GM12878 (cell line): ENCODE results near the gene PRRC2C. TPM values are rescaled to one million over a fixed set of nuclear protein-coding genes. Genes with fewer than 3 reads are reported as not detected.

Source experiments
- ATAC-seq: fragments of 200-7000 bp; cut with Tn5 transposase; 3 replicates; pipeline ENCODE4 v1.9.1; 2020; ENCODE audit warnings: mild to moderate bottlenecking, moderate library complexity
- BruUV-seq: library from RNA; stranded (reverse); fragments of 400-500 nt; replicated peaks from 2 replicates; lab custom pipeline; 2021; lab: Mats Ljungman, UMichigan
- CTCF ChIA-PET: fragments of 300-600 bp; sonication (Branson Sonifier 250); formaldehyde crosslinking; extraction: SDS; loops from one replicate; lab custom pipeline; 2021; ENCODE audit warnings: inconsistent platforms; lab: Yijun Ruan, JAX
- POLR2A ChIA-PET: fragments of 350-600 bp; formaldehyde crosslinking; extraction: SDS; loops from one replicate; lab custom pipeline; 2021; ENCODE audit warnings: inconsistent platforms; lab: Charles Lee
- RAD21 ChIA-PET: fragments of 300-600 bp; sonication (Branson Sonifier 250); formaldehyde crosslinking; loops from one replicate; lab custom pipeline; 2023; ENCODE audit warnings: antibody characterized with exemption; ENCODE audit not compliant: unreplicated experiment; lab: Charles Lee
- SMC1A ChIA-PET: fragments of 300-600 bp; sonication (Branson Sonifier 250); formaldehyde crosslinking; loops from one replicate; lab custom pipeline; 2023; ENCODE audit not compliant: unreplicated experiment, uncharacterized antibody; lab: Charles Lee
- DNase-seq: peaks from one replicate; pipeline ENCODE4 v3.0.0-alpha.2; 2011; ENCODE audit warnings: low read depth, low spot score
- FAIRE-seq: peaks from 3 replicates; lab custom pipeline; 2011; peaks lifted over from hg19 to GRCh38; lab: Jason Lieb, UNC
- H2AFZ ChIP-seq: 2 replicates; pipeline ENCODE4 v1.6.0; 2011; ENCODE audit warnings: low read depth, low read length, control low read depth; ENCODE audit not compliant: control insufficient read depth
- H3K27ac ChIP-seq: 2 replicates; pipeline ENCODE4 v1.5.1; 2011; ENCODE audit warnings: control low read depth; ENCODE audit not compliant: control insufficient read depth, insufficient read depth
- H3K27me3 ChIP-seq, 2 experiments: replicated peaks in 1 of 2; 2 replicates each; pipeline versions ENCODE4 v1.6.0 to v1.6.1; 2011; ENCODE audit warnings: low read length in 1 of 2; ENCODE audit not compliant: control insufficient read depth in 2 of 2, insufficient read depth in 2 of 2
- H3K36me3 ChIP-seq, 2 experiments: 2 replicates each; pipeline ENCODE4 v1.5.1; 2011; ENCODE audit warnings: low read length in 1 of 2; ENCODE audit not compliant: control insufficient read depth in 2 of 2, insufficient read depth in 2 of 2
- H3K4me1 ChIP-seq: 2 replicates; pipeline ENCODE4 v1.6.1; 2011; ENCODE audit warnings: mild to moderate bottlenecking, low read length, moderate library complexity, mixed read lengths; ENCODE audit not compliant: control insufficient read depth, insufficient read depth
- H3K4me2 ChIP-seq: 2 replicates; pipeline ENCODE4 v1.6.0; 2011; ENCODE audit warnings: control low read depth; ENCODE audit not compliant: control insufficient read depth, insufficient read depth
- H3K4me3 ChIP-seq: fragments of 200-600 bp; sonication (generic); 2 replicates; pipeline ENCODE4 v1.5.1; 2016
- H3K79me2 ChIP-seq: 2 replicates; pipeline ENCODE4 v1.6.0; 2011; ENCODE audit warnings: low read length; ENCODE audit not compliant: control insufficient read depth, insufficient read depth
- H3K9ac ChIP-seq: 2 replicates; pipeline ENCODE4 v1.8.0; 2011; ENCODE audit warnings: low read length, control low read depth, mixed read lengths; ENCODE audit not compliant: control insufficient read depth, insufficient read depth
- H3K9me3 ChIP-seq: replicated peaks from 3 replicates; pipeline ENCODE4 v1.5.1; 2011; ENCODE audit warnings: mild to moderate bottlenecking, low read length; ENCODE audit not compliant: control insufficient read depth, insufficient read depth
- H4K20me1 ChIP-seq: 2 replicates; pipeline ENCODE4 v1.6.0; 2011; ENCODE audit not compliant: control insufficient read depth, insufficient read depth
- DPF2 ChIP-seq: fragments of 450-650 bp; IDR thresholded peaks from 2 replicates; pipeline ENCODE4 v1.6.1; 2017; ENCODE audit warnings: mild to moderate bottlenecking
- MAX ChIP-seq: IDR thresholded peaks from 2 replicates; pipeline ENCODE4 v1.6.1; 2012; ENCODE audit warnings: low read depth, low read length, improper control_type of control experiment
- MTA2 ChIP-seq: fragments of 450-650 bp; IDR thresholded peaks from 2 replicates; pipeline ENCODE4 v1.6.1; 2016; ENCODE audit warnings: low read depth, mild to moderate bottlenecking, moderate library complexity
- PAX5 ChIP-seq: IDR thresholded peaks from 2 replicates; pipeline ENCODE4 v1.6.1; 2011; ENCODE audit warnings: low read depth, low read length, borderline replicate concordance
- TCF12 ChIP-seq: IDR thresholded peaks from 2 replicates; pipeline ENCODE4 v1.6.1; 2011; ENCODE audit warnings: low read depth, mild to moderate bottlenecking, low read length
- ZBTB11 ChIP-seq: fragments of 450-650 bp; formaldehyde crosslinking; IDR thresholded peaks from 2 replicates; pipeline ENCODE4 v1.5.0; 2022; ENCODE audit warnings: mild to moderate bottlenecking, missing genetic modification characterization
- ZBTB33 ChIP-seq: fragments of 450-650 bp; IDR thresholded peaks from 2 replicates; pipeline ENCODE4 v1.6.1; 2017; ENCODE audit warnings: mild to moderate bottlenecking
- WGBS: methylation state at CpG from one replicate; pipeline ENCODE4 v1.1.6; 2016; ENCODE audit warnings: low lambda C conversion rate; ENCODE audit not compliant: insufficient replicate concordance, insufficient coverage; ENCODE audit errors: missing lambda C conversion rate; 5-methylcytosine and 5-hydroxymethylcytosine counted together
- in situ Hi-C: fragments of 300-500 bp; cut with MboI; formaldehyde crosslinking; loops from 9 replicates; pipeline ENCODE4 v1.14.3; 2018; ENCODE audit warnings: mixed read lengths
- intact Hi-C: fragments of 100-400 bp; cut with micrococcal nuclease; formaldehyde crosslinking; loops from one replicate; pipeline ENCODE4 v1.14.2; 2022; ENCODE audit not compliant: unreplicated experiment
- polyA plus RNA-seq, 11 experiments: library from polyadenylated mRNA; depleted of rRNA in 4 of 11; unstranded in 6 of 11; stranded (reverse) in 5 of 11; fragments of >200 nt; fragmentation: Nextera tagmentation in 4 of 11; fragmentation: Illumina TruSeq in 1 of 11; extraction: Ambion mirVana in 4 of 11; extraction: Trizol in 1 of 11; gene quantifications; 1 replicate in 1 of 11; 2 replicates in 10 of 11; pipeline versions ENCODE4 v1.2.1 to v1.2.3, GENCODE V29; 2011 to 2016; ENCODE audit warnings: inconsistent platforms in 2 of 11, missing spikeins in 2 of 11, low read depth in 1 of 11
- total RNA-seq, 4 experiments: library from RNA; depleted of rRNA in 3 of 4; stranded (reverse); fragments of >200 nt in 3 of 4; fragmentation: Illumina TruSeq in 1 of 4; extraction: Trizol in 1 of 4; gene quantifications; 2 replicates each; pipeline versions ENCODE4 v1.2.1 to v1.2.3, GENCODE V29; 2013 to 2021
- TF ChIP-seq, protein P1 (sequence below): IDR thresholded peaks from 2 replicates; pipeline ENCODE4 v1.6.1; 2011; ENCODE audit warnings: borderline replicate concordance, low read depth, mild to moderate bottlenecking, moderate library complexity, mixed read lengths, low read length; ENCODE audit not compliant: insufficient read depth; ENCODE audit errors: extremely low read length

Gene PRRC2C
- total and polyA plus RNA-seq, 10 of the 15 experiments (the other 5 are each of a cell fraction or from before 2014, with no cell fraction given): 53.4 to 182 (median 91.8) TPM

DNA sequence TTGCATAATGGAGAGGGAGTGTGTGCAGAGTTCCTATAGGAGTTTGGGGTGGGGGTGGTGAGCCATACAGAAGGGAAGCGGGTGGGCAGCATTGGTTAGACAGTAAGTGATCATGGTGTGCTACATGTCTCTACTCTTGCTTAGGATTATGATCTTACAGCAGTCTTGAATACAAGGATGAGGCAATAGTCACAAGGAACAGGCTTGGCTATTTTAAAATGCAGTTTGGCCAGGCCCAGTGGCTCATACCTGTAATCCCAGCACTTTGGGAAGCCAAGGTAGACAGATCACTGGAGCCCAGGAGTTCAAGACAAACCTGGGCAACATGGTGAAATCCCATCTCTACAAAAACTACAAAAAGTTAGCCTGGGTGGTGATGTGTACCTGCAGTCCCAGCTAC lies 154.9 kb downstream of the PRRC2C start:
- WGBS: 89% methylated on average over 1 of the region's 1 CpG
- no peak overlapping the region for H3K27ac ChIP-seq
- in situ Hi-C loops: loop anchor here (5.0 kb wide), 1 partner anchor 342 kb away; no protein-coding TSS in a partner anchor
- no peaks in the 10 kb centered on the region for H3K4me1 ChIP-seq
- no peak overlapping the region for H2AFZ ChIP-seq
- H3K79me2 ChIP-seq: no peaks in the 10 kb centered on the region
- no peak overlapping the region for H3K9ac ChIP-seq
- TF ChIP-seq MTA2: no peak
- TF ChIP-seq PAX5: no peak
- TF ChIP-seq DPF2: no peak
- no peak for TF ChIP-seq TCF12
- no peak for TF ChIP-seq MAX
- no peak for TF ChIP-seq ZBTB33
- TF ChIP-seq ZBTB11 (CRISPR knock-in tag): no peak
- TF ChIP-seq, protein P1, sequence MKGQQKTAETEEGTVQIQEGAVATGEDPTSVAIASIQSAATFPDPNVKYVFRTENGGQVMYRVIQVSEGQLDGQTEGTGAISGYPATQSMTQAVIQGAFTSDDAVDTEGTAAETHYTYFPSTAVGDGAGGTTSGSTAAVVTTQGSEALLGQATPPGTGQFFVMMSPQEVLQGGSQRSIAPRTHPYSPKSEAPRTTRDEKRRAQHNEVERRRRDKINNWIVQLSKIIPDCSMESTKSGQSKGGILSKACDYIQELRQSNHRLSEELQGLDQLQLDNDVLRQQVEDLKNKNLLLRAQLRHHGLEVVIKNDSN: no peak
- RAD21 ChIA-PET: interaction anchor here (0.6 to 1.1 kb wide), 2 partner anchors 14 to 36 kb away, joined by 5 read pairs; no protein-coding TSS in a partner anchor
- no peaks in the 10 kb centered on the region for H3K9me3 ChIP-seq
- POLR2A ChIA-PET: interaction anchor here (0.6 kb wide), 2 partner anchors 27 to 71 kb away, joined by 3 to 5 read pairs; no protein-coding TSS in a partner anchor
- CTCF ChIA-PET: interaction anchor here (1.2 kb wide), 1 partner anchor 15 kb away, joined by 4 read pairs; no protein-coding TSS in a partner anchor
- intact Hi-C loops: loop anchor here (10.0 kb wide), 1 partner anchor 145 kb away; the partner anchor contains the start of gene METTL13
- no peaks in the 10 kb centered on the region for H3K36me3 ChIP-seq
- FAIRE-seq (no peak), DNase-seq (no peak), ATAC-seq (no peak)
- no peak overlapping the region for H3K4me2 ChIP-seq
- H3K27me3 ChIP-seq: peaks cover 0 to 4% of the 10 kb centered on the region in 2 experiments; a peak in 1 of 4 replicates
- no peak overlapping the region for H3K4me3 ChIP-seq
- no TSS peak for BruUV-seq
- H4K20me1 ChIP-seq: no peaks in the 10 kb centered on the region
- SMC1A ChIA-PET: interaction anchor here (0.6 kb wide), 1 partner anchor 82 kb away, joined by 3 read pairs; no protein-coding TSS in a partner anchor
